Right lobe of liver (tissue), 4 donors: ENCODE measurements around the gene HSD17B2.

ENCODE experiments used
- CTCF ChIP-seq, 4 donors: fragments of 200-600 bp in 3 of 4; fragments of 450-650 bp in 1 of 4; IDR thresholded peaks; one replicate each; pipeline versions ENCODE4 v1.5.1 to v1.8.0; 2016 to 2022; ENCODE audit warnings: antibody characterized with exemption in 4 of 4, mild to moderate bottlenecking in 2 of 4
- POLR2A ChIP-seq: fragments of 450-650 bp; IDR thresholded peaks from one replicate; pipeline ENCODE4 v1.6.1; 2017; ENCODE audit warnings: antibody characterized with exemption, mild to moderate bottlenecking
- donor health status: DM: no; HTN: no; CAD: no.
- donor health status: DM: no; HTN: no; CAD: no.
- donor health status: DM: no; HTN: yes; CAD: no.

GRCh38 chr16:82045465-82045864 is 10.4 kb downstream of the HSD17B2 start:
- TF ChIP-seq CTCF (IDR thresholded peaks at IDR 0.05) (no peak), POLR2A (no peak)
